Activated T-cell treated with anti-CD3 and anti-CD28 coated beads, Interleukin-2, amount 50 U/mL, for 48 hours (primary cell): Measurements from ENCODE around the gene TMEM256.
A peak's percentile ranks its signal among the peaks of the same experiment; 100 is the strongest.
"Not testable (repeated sequence)": the region's sequence is repeated elsewhere in the genome, so short reads cannot be mapped to it uniquely, and the experiment has no call there.

Source experiments
- DNase-seq, 2 experiments: peaks; one replicate each; pipeline ENCODE4 v3.0.0-alpha.2; 2020

TMEM256 gene

DNA sequence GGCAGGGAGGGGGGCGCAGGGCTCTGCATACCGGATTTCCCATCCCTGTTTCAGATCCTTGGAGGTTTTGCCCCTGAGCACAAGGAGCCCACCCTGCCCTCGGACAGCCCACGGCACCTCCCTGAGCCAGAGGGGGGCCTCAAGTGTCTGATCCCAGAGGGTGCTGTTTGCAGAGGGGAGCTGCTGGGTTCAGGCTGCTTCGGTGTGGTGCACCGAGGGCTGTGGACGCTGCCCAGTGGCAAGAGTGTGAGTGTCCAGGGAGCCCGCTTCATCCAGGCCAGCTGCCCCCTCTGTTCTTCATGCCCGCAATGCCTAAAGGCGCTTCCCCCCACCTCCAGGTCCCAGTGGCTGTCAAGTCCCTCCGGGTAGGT, 20.5 kb downstream of the TMEM256 start:
- no peak for DNase-seq

- no peak for DNase-seq
Measured at GRCh38 chr17:7382901-7383300, 21.0 kb downstream of the TMEM256 start.

DNA sequence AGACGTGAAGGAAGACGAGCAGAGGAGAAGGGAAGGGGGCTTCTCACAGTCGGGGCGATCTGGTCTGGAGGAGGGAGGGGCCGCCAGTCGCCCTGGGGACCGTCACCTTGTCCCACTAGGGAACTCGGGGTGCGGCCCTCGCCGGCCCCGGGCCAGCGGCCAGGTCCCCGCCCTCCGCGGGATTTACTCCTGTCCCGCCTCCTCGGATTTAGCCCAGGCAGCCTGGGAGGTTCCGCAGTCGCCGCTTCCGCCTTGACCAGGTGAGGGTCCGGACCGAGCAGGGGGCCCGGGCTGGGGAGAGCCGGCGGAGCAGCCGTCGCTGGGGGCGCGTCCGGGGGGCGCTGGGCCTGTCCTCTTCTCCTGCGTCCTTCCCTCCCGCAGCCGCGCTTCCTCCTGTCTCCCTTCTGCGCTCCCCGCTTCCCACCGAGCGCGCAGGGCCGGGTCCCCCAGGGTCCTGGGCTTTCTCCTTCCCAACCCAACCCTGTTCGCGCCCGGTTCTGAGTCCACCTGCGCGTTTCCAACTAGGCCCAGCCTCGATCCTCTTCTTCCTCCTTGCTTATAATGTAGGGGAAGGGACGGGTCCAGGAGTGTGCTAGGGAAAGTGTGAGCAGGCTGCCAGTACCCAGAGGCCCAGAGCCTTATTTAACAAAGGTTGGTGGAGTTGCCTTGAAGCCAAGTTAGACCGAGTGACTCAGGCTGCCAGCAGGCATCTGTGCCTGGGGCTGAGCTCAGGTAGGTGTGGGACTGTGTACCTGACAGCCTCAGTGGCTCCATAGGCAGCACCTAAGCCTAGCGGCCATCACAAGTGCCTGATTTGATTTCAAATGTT, 22.8 kb downstream of the TMEM256 start, which contains the start of gene TNK1:
TSS of gene TNK1 (plus strand) at position 235 of the 829 bp plus-strand sequence. CDS start 1,838 bp downstream, outside the sequence.
- DNase-seq: peak in 1 of 2 experiments; percentile 29

GRCh38 chr17:7380321-7380720, 23.6 kb downstream of the TMEM256 start:
- no peak for DNase-seq

DNA sequence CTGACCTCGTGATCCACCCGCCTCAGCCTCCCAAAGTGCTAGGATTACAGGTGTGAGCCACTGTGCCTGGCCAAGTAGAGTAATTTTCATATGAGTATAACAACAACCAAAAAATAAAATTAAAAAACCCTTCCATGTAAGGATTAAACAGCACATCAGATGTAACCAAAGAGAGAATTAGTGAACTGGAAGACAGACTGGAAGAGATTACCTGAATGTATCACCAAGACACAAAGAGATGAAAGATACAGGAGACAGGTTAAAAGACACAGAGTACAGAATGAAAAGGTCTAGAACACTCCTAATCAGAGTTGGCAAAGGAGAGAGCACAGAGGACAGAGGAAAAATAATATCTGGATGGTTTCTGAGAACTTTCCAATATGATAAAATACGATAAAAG, 24.8 kb downstream of the TMEM256 start:
- no peak for DNase-seq

DNA sequence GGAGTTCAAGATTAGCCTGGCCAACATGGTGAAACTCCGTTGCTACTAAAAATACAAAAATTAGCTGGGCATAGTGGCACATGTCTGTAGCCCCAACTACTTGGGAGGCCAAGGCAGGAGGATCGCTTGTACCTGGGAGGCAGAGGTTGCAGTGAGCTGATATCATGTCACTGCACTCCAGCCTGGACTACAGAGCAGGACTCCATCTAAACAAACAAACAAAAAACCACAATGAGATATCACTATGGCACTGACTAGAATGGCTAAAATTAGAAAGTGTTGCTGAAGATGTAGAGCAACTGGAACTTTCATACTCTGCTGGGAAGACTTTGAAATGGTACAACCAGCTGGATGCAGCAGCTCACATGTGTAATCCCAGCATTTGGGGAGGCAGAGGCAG, 29.5 kb downstream of the TMEM256 start:
- no peak for DNase-seq

DNA sequence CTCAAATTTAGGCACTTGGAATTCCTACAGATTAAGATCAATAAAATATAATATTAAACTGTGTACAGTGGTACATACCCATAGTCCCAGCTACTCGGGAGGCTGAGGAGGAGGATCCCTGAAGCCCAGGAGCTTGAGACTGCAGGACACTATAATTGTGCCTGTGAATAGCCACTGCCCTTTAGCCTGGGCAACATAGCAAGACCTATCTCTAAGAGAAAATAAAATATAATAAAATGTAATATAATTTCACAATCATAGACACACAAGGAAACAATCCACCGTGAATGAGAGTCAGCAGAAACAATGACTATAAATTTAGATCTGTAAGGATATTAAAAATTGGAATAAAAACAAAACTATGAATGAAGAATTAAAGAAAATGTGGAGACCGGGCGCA, 33.0 kb downstream of the TMEM256 start:
- DNase-seq: no peak

- no peak for DNase-seq
Measured at GRCh38 chr17:7369825-7370224, 34.1 kb downstream of the TMEM256 start.

GRCh38 chr17:7368599-7368994, 35.3 kb downstream of the TMEM256 start:
- not testable (repeated sequence) for DNase-seq

- no peak for DNase-seq
Measured at GRCh38 chr17:7367918-7368598, 35.8 kb downstream of the TMEM256 start.

DNA sequence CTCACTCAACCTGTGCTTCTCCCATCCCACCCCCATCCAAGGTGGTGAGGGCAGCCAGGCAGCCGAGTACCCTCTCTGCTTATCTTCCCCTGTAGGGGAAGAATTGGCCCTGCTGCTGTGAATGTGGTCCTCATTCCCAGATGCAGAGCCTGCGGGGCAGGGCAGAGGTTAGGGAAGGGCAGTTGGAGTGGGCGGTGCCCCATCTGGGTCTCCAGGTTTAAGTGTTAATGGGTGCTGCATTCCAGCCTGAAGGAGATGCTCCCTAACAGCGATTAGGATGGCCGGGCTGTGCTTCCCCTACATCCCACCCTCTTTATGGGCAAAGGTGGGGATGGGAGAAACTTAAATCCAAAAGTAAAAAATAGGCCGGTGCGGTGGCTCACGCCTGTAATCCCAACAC, 36.8 kb downstream of the TMEM256 start:
- no peak for DNase-seq

GRCh38 chr17:7365963-7366362, 37.9 kb downstream of the TMEM256 start:
- DNase-seq: not testable (repeated sequence)

GRCh38 chr17:7363311-7363710, 40.6 kb downstream of the TMEM256 start:
- no peak for DNase-seq

GRCh38 chr17:7361906-7362305, 42.0 kb downstream of the TMEM256 start:
- no peak for DNase-seq

GRCh38 chr17:7357381-7357780, 46.5 kb downstream of the TMEM256 start:
- DNase-seq: no peak

- no peak for DNase-seq
Measured at GRCh38 chr17:7356756-7357155, 47.1 kb downstream of the TMEM256 start.

GRCh38 chr17:7356072-7356549, 47.8 kb downstream of the TMEM256 start:
- peak; percentile 90 to 92 for DNase-seq

GRCh38 chr17:7355573-7355972, 48.3 kb downstream of the TMEM256 start:
- DNase-seq: no peak

GRCh38 chr17:7355053-7355452, 48.8 kb downstream of the TMEM256 start, which contains the start of gene TMEM95:
TSS of gene TMEM95 (plus strand) at chr17:7355156. CDS start at chr17:7355205, 49 bp downstream.
- no peak for DNase-seq

DNA sequence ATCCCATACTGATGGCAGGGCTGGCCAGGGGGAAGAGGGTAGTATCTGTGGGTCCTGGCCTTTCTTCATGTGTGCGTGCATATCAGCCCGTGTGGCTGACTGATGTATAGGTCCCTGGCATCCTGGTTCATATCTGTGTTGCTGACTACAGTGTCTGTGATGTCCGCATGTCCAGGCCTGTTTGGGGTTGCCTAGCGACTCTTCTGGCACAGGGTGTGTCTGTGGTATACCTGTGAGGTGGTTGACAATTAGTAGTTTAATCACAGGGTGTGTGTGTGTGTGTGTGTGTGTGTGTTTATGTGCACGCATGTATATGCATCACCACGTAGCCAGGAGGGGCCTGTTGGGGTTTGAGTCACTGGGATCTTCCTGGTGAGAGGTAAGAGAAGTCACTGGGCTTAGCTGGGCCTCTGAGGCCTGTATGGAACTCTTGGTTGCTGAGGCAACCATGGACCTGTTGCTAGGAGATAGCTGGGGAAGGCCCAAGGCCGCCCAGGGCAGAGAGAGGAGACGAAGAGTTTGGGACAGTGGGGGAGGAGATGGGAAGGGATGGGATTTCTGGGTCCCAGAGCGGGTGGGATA, 49.5 kb downstream of the TMEM256 start:
- peak in 1 of 2 experiments; percentile 54 for DNase-seq
